HG03064 (cell line): ENCODE results near the gene CSNK1G2.

Experiments used
- ATAC-seq: cut with Tn5 transposase; IDR thresholded peaks from one replicate; pipeline ENCODE4 v1.9.1; 2021; ENCODE audit warnings: low read depth; ENCODE audit not compliant: unreplicated experiment

The CSNK1G2 gene

DNA sequence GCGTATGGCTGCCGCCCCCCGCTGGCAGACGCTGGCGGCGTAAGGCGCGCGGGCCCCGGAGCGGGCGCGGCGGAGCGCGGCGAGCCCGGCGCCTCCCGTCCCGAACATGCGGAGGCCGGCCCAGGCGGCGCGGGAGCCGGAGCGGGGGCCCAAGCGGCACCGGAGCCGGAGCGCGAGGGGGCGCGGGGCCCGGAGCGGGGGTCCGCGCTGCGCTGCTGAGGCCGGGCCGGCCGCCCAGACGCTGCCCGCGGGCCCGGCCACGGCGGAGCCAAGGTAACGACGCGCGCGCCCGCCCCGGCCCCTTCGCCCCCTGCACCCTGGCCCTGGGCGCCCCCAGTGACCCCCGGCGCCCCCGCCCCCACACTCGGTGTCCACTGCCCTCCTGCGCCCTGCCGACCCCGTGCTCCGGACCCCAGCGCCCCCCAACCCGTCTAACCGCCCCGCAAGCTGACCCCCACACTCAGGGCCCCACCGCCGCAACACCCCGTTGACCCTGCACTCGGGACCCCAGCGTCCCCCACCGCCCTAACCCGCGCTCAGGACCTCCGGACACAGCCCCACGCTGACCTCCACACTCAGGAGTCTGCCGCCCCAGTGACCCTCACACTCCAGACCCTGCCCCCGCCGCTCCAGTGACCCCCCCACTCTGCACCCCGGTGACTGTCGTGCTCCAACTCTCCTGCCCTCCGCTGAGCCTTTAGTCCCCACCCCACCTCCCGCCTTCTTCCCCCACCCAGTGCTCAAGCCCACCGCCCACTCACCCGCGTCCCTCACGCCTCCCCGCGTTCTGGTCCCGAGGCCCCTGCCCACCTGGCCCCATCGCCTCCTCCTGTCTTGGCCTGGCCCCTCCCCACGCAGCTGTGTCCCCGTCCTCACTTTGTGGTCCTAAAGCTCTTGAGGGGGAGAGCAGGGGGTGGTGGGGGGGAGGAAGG is at the start of gene CSNK1G2:
Gene CSNK1G2 (plus strand): TSS at position 27 of the 932 bp plus-strand sequence. CDS start 28,601 bp downstream, outside the sequence.
- ATAC-seq = peak; percentile 44

DNA sequence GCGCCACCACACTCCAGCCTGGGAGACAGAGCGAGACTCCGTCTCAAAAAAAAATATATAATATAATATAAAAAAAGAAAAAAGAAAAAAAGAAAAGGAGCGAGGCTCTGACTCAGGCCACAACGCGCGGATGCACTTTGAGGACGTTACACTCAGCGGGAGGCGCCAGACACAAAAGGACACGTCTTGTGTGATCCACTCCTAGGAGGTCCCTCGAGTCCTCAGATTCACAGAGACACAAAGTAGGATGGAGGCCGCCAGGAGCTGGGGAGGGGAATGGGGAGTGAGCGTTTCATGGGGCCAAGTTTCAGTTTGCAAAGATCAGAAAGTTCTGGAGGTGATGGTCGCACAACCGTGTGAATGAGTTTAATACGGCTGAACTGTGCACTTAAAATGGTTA is 47.2 kb upstream of the CSNK1G2 start:
- ATAC-seq = no peak

DNA sequence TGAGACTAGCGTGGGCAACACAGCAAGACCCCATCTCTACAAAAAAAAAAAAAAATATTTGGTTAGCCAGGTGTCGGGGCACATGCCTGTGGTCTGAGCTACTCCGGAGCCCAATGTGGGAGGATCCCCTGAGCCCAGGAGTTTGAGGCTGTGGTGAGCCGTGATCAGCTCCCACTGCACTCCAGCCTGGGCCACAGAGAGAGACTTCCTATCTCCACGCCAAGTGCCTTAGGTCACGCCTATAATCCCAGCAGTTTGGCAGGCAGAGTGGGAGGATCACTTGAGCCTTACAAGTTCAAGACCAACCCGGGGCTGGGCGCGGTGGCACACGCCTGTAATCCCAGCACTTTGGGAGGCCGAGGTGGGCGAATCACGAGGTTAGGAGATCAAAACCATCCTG is 44.5 kb upstream of the CSNK1G2 start:
- ATAC-seq = no peak

DNA sequence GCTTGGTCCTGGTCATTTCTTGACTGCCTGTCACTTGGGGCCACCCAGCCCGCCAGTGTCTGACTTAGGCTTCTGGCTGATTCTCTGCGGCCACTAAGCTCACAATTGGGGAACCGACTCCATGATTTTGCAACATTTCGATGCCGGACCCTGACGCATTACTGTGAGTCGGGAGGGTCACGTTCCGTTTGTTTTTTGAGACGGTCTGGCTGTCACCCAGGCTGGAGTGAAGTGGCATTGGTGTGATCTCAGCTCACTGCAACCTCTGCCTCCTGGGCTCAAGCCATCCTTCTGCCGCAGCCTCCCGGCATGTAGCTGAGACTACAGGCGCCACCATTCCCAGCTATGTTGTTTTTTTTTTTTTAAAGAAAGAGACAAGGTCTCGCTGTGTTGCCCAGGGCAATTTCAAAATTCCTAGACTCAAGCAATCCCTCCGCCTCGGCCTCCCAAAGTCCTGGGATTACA is 39.0 kb upstream of the CSNK1G2 start:
- ATAC-seq = no peak

DNA sequence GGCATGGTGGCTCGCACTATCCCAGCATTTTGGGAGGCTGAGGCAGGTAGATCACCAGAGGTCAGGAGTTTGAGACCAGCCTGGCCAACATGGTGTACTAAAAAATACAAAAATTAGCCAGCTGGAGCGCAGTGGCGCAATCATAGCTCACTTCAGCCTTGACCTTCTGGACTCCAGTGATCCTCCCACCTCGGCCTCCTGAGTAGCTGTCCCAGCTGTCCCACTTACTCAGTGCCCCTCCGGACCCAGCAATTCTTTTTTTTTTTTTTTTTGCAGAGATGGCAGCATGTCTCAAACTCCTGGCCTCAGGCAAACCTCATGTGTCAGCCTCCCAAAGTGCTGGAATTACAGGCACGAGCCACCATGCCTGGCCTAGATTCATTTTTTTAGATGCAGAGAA is 38.0 kb upstream of the CSNK1G2 start:
- no peak for ATAC-seq

DNA sequence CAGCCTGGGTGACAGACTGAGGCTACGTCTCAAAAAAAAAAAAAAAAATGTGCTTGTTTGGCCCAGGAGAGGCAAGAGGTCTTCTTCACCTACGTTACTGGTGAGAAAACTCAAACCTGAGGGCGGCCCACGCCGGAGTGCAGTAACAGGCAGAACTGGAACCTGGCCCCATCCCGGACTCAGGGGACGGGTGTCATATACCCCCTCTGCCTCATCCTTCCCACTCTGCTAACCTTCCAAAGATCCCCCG is 36.2 kb upstream of the CSNK1G2 start:
- ATAC-seq = no peak

DNA sequence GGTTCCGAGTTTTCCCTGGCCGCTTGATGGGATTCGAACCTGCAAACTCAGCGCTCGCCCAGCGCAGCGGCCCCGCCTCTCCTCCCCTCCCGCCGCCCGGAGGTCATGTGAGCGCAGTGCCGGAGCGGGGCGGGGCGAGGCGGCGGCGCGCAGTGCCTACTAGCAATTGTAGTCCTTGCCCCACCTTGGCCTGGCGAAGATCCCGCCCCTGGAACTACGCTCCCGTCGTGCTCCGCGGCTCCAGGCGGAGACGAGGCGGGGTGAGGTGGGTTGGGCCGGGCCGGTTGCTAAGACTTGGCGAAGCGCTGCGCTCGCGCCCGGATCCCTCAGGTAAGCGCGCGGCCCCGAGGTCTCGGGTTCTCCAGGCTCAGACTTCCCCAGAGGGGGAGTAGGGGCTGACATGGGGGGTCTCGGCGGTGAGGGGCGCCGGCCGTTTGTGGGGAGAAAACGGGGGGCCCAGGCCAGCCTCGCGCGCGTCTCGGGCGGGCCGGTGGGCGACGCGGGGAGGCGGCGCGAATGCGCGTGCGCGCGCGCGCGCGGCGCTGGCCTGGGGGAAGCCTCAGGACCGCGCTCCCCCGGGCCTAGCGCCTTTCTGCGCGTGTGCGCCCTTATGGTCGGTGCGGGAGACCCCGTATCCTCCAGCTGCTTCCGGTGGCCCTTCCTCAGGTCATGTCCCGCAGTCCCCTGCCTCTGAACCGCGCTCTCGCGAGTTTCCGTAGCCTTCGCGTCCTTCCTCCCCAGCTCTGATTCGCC is 35.7 kb upstream of the CSNK1G2 start, which contains the start of the genes ADAT3 and SCAMP4:
Gene ADAT3 (plus strand): TSS at position 290 of the 753 bp plus-strand sequence. CDS start 6,649 bp downstream, outside the sequence.
Gene SCAMP4 (plus strand): TSS at position 290 of the 753 bp plus-strand sequence. CDS start 9,621 bp downstream, outside the sequence.
- peak; percentile 74 for ATAC-seq

DNA sequence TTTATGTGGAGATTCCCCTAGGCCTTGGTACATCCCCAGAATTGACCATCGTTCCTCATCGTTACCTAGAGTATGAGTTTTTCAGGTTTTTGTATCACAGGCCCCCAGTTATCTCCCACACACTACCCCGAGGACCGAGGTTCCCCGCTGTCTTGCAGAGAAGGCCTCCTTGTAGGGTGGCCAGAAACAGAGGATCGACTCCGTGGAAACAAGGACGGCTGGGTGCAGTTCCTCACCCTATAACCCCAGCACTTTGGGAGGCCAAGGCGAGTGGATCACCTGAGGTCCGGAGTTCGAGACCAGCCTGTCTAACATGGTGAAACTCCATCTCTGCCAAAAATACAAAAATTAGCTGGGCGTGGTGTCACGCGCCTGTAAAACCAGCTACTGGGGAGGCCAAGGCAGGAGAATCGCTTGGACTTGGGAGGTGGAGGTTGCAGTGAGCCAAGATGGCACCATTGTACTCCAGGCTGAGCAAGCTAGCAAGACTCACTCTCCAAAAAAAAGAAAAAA is 35.1 kb upstream of the CSNK1G2 start:
- ATAC-seq = no peak

DNA sequence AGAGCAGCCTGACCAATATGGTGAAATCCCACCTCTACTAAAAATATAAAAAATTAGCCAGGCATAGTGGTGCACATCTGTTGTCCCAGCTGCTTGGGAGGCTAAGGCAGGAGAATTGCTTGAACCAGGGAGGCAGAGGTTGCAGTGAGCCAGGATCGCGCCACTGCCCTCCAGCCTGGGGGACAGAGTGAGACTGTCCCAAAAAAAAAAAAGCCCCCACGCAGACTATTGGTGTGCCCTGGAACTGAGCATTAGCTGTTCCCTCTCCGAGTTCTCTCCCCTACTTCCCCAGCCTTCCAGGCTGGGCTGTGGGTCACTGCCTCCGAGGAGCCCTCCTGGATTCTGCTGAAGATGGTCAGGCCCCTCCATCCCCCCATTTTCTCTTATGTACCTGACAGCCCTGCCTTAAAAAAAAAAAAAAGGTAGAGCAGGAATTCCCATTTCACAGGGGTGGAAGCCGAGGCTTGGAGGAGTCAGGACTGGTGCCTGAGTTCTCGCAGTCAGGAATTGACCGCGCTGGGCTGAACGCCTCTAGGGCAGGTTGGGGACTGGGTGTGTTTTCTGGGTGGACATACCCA is 33.9 kb upstream of the CSNK1G2 start:
- ATAC-seq = no peak

DNA sequence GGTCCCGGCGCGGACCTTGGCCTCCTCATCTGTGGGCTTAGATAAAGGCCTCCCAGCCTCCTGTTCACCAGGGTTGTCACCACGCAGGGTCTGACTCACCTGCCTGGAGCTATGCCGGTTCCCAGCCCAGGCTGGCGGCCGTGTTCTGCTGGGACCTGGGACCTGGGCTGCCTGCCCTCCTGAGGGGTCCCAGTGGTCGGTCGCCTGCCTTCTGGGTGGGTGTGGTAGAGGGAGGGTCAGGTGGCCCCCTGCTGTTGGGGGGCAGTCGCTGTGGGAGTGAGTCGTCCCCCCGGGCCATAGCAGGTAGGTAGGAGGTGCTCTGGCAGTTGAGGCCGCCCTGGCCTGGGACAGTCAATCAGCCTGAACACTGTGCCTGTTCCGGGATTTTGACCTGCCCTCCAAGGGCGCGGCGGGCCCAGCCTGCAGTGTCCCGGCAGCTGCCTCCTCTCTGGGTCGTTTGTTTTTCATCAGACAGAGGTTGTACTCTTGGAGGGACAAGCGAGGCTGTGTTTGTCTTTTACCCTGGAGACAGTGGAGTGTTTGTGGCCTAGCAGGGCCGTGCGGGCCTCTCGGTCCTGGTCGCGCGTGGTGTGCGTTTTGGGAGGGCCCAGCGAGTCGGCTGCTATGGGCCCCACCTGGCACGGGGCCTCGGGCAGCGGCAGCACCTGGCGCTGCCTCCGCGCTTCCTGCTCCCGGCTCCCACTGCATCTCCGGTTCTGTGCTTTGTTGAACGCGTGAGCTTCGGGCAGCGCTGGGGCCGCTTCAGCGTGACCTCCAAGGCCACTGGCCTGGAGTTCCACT is 33.2 kb upstream of the CSNK1G2 start:
- ATAC-seq = no peak

DNA sequence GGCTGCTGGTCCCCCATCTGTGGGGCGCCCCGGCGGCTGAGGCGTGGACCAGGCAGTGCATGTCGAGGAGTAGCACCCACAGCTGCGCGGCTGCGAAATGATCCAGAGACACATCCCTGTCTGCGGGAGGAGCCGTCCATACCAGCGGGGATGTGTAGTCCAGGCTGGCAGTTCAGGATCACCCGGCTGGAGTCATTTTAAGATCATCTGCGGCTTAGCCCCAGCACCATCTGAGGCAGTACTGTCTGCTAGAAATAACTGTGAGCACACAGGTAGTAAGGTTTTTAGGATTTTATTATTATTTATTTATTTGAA is 32.7 kb upstream of the CSNK1G2 start:
- no peak for ATAC-seq

DNA sequence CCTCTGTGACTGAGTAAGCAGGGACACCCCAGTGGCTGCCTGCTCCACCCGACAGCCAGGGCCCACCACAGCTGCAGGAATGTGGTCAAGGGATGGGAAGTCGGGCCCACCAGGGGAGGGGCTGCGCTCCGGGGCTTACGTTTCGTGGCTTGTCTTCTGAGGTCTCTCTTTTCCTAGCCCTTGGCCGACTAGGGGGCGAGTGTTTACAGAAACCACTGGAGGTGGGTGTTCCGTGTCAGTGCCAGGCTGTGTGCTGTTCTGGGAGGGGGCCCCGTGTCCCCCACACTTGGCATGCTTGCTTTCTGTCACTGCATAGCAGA is 31.3 kb upstream of the CSNK1G2 start:
- ATAC-seq = no peak

DNA sequence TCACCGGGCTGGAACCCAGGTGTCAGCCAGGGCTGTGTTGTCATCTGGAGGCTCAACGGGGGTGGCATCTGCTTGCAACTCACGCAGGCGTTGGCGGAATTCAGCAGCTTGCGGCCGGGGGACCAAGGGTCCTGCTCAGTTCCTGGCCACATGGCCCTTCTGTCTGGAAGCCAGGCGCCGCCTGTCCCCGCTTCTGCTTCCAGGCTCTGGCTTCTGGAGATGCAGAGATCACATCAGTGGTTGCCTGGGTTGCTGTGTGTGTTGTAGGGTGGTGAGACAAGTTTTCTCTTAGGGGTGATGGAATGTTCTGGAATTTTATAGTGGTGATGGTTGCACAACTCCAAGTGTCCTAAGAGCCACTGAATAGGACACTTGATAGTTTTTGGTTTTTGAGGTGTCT is 30.8 kb upstream of the CSNK1G2 start:
- no peak for ATAC-seq

DNA sequence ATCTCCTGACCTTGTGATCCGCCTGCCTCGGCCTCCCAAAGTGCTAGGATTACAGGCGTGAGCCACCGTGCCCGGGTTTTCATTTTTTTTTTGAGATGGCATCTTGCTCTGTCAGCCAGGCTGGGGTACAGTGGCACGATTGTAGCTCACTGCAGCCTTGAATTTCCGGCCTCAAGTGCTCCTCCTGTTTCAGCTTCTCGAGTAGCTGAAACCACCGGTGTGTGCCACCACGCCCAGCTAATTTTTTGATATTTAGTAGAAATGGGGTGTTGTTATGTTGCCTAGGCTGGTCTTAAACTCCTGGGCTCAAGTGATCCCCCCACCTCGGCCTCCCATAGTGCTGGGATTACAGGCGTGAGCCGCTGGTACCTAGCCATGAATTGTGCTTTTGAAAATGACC is 29.9 kb upstream of the CSNK1G2 start:
- no peak for ATAC-seq

DNA sequence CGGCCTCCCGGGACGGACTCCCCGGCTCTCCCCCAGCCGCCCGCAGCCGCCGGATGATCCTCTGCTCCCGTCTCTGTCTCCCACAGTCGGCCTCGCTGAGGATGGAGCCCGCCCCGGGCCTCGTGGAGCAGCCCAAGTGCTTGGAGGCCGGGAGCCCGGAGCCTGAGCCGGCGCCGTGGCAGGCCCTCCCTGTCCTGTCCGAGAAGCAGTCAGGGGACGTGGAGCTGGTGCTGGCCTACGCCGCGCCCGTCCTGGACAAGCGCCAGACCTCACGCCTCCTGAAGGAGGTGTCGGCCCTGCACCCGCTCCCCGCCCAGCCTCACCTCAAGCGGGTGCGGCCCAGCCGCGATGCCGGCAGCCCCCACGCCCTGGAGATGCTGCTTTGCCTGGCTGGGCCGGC is 29.0 kb upstream of the CSNK1G2 start:
- no peak for ATAC-seq

DNA sequence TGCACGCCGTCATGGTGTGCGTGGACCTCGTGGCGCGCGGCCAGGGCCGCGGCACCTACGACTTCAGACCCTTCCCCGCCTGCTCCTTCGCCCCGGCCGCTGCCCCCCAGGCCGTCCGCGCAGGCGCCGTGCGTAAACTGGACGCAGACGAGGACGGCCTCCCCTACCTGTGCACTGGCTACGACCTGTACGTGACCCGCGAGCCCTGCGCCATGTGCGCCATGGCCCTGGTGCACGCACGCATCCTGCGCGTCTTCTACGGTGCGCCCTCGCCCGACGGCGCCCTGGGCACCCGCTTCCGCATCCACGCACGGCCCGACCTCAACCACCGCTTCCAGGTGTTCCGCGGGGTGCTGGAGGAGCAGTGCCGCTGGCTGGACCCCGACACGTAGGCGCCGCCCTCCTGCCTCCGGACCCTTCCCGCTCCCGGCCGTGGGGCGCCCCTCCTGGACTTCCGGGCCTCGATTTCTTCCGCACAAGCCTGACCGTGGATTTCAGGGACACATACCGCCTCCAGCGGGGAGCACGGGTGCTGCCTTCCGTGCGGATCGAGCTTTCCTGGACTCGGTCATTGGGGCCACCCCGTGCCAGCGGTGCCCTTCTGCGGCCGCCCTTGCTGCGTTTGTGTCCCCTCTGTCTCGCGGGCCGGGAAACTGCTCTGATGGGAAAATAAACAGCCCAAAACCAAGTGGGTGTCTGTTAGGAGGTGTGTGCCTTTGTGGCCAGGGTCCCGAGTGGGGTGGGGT is 28.0 kb upstream of the CSNK1G2 start:
- ATAC-seq = no peak

DNA sequence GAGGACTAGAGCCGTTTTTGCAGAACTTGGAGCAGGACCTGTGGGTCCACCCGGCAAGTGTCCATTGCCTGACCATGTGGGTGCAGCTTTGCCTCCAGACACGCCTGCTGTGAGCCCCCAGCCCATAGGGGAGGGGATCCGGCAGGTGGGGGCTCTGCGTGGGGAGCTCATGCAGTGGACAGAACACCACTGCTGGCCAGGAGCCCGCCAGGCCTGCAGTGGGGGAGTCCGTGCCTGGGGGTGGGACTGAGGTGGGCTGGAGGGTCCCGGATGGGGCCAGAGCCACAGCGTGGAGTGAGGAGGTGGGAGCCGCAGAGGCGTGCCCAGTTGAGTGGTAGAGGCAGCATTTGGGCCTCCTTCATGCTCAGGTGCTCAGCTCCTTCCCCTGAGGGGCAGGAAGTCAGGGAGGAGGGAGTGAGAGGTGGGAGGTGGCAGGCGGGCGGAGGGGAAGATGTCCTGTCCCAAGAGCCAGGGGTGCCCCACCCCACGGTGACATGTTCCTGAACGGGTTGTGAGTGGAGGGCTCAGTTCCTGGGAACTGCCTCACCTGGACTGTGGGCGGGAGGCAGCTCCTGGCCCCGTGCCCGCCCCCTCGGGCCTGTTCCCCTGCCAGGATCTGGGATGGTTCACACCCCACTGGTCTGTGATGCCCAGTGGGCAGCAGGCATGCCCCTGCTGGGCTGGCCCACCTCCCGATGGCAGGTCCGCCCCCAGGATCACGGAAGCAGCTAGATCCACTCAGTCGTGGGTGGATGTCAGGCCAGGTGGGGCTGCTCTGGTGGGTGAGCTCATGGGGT is 27.0 kb upstream of the CSNK1G2 start:
- no peak for ATAC-seq

DNA sequence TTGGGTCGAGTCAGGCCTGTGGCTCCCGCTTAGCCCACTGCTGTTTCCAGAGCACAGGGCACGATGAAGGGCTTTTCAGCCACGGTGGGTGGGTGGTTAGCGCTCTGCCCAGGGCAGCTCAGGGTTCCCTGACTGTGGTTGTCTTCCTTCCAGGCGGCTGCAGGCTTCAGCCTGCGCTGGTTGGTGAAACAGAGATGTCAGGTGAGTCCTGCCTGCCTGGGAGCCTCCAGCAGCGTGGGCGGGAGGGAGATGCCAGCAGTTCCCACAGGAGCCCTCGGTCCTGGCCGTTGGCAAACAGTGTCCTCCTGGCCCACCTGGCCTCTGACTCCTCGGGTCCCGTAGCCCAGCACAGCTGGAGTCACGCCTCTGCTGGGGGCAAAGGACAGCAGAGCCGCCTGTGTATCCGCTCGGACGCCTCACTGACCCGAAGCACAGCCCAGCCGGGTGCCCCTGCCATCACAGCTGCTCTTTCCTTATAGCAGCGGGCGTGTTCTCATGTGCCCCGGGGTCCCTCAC is 26.1 kb upstream of the CSNK1G2 start:
- no peak for ATAC-seq

DNA sequence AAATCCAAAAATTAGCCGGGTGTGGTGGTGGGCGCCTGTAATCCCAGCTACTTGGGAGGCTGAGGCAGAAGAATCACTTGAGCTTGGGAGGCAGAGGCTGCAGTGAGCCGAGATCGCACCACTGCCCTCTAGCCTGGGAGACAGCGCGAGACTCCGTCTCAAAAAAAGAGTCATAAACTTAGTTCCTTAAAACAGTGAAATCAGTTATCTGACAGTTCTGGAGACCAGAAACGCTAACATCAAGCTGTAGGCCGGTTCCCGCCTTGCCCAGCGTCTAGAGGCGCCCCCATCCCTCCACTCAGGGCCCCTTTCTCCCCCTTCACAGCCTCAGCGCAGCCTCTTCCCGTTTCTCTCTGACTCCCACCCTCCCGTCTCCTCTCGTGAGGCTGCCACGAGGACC is 23.8 kb upstream of the CSNK1G2 start:
- ATAC-seq = no peak
